NCI-H748 (cell line): Measurements from ENCODE around the gene STX7.
A peak's percentile ranks its signal among the peaks of the same experiment; 100 is the strongest.

Experiments
- DNase-seq: peaks from one replicate; lab custom pipeline; 2025; ENCODE audit not compliant: unreplicated experiment; lab: John Stamatoyannopoulos, UW

The STX7 gene

DNA sequence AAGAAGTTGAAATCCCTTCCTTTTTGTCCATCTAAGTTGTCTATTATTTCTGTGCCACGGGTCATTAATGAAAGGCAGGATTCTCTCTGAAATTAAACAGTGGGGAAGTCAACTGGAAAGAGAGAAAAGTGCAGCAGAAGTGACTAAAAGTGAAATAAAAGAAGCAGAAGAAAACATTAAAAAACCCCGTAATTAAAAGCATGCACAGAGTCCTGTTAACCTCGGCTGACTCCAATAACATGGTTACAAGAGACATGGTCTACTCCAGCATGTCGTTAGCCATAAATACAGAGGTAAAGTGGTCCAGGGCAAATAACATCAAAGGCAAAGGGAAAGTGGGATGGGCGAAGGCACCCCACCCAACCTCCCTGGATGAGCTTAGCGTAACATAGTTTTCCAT, 98.6 kb downstream of the STX7 start:
- DNase-seq, result no peak

DNA sequence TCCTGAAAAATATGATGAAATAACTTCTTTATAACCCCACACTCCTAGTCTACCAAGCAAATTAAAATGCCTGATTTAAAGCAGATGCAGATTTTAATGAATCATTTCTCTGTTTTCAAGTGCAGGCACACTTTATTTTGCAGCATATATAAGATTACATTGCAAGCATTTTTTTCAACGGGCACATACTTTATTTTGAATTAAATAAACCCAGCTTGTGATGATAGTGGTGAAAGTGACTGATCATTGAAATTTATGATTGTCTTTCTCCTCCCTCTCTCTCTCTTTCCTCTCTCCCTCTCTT, 99.5 kb downstream of the STX7 start:
- DNase-seq, result no peak

DNA sequence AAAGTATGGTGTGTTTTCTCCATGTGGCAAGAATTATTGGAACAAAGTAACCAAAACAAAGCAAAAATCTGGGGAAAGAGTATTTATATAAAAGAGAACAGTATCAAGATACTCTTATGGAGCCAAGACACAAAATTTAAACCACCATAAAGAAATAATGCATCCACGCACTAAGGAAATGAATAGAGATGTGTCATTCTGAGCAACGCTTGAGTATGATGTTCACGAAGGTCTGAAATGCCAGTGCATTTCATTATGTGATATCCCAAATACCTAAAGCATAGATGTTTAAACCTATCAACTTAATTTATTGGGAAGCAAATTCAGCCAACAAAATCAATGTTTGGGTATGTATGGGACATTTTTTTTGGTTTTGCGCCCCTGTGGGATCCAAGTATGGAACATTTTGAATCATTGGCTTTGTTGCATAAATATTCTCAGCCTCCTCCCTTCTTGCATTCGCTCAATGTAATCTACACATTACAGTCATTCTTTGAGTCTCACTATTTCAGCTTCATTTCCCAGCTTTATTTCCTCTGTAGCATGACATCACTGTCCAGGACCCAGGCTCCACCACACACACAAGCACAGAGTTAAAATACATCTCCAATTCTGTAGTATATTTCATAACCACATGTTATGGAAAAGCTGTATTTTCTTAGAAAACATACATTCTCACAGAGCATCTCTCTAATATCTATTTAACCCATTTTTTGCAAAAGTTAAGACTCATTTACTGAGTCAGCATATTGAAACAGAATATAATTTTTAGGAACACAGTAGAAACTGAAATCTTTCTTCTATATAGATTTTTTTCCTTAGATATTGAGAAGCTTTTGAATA, 100.0 kb downstream of the STX7 start:
- no peak for DNase-seq

DNA sequence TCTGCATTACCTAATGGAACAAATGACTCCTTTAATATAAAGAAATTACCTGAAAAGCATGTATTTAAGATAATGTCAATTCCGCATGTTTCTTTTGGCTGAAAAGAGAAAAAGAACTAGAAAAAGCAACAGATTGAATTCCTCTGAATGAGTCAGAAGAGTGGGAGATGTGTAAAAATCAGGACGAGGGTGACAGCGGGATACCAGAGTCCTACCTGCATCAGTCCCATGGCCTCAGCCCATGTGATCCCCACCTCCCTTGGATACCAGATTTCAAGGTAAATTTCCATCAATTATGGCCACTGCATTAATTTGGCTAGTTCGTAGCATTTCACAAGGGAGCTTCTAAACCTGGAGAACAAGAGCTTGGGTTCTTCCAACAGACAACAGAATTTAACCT, 101.6 kb downstream of the STX7 start:
- DNase-seq, result no peak

DNA sequence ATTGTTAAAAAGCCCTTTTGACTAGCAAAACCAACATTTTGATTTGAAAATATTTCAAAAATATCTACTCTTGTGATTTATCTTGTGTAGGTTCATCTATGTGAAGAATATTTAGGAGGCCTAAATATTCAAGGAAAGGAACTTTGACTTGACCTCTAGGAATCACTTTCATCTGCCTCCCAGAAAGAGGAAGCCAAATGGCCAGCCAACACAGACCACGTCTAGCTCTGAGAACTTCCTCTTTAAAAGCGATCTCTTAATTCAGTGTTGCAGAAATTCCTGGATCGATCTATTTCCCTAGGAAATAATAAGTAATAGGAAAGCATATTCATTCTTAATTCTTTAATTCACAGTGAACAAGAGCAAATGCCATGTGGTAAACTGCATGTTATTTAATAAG, 102.1 kb downstream of the STX7 start:
- no peak for DNase-seq

DNA sequence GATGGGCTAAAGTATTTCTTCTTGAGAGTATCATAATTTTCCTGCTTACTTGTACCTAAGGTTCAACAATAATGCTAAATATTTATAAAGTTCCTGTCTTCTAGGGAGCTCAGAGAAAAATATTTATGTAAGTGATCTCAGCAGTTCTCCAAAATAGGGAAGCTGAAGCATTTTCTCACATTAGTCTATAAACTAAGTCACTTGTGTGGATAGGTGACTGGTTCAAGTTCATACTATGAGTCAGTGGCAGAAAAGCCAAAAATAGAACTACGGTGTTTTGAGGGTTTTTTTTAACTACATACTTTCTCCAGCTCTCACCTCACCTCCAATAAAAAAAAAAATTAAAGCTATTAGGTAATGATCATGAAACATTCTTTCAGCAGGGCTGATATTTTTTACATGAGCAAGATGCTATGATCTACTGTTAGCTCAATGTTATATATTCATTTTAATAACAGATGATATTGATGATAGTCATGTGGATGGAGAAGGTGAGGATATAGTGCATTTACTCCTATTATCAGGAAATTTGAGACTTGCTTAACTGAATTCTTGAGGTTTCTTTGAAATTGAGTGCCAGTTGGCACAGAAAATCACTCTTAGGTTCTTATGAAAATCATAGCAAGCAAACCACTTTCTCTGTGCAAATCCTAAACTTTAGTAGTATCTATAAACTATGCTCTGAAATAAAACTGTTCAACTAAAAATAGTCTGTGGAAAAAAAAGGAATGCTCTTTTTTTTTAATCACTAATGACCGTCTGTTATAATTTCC, 107.6 kb downstream of the STX7 start:
- no peak for DNase-seq

DNA sequence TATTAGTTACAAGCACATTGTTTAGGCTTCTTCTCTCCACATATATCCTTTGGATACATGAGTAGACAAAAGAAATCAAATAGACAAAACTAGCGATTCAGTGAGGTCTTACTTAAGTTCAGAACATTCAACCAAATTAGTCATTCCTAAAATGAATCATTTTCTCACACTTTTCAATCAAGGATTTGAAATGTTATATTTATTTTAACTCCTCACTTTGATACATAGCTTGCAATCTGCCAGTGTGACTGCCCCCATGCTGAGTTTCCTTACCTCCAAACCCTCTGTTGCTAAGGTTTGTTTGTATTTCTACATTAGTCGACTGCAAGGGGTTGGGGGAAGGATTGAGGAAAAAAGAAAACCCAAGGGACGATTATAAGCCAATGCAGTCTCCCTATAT, 108.2 kb downstream of the STX7 start:
- peak; percentile 9 for DNase-seq

DNA sequence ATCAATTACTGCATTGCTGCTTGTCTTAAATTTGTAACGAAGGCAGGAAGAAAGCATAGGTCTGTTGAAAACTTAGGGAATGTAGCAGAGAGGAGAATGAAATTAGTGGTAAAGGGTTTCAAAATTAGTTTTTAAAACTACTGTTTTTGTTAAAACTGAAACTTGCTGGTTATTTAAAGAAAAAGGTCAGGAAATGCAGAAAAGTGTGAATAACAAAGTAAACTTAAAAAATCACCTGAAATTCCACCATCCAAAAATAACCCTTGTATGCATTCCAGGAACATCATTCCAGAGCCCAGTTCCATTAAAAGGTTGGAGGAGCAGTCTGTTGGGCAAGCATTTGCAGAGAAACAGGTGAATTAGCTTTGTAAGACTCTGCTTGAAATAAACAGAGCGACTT, 108.6 kb downstream of the STX7 start:
- no peak for DNase-seq

DNA sequence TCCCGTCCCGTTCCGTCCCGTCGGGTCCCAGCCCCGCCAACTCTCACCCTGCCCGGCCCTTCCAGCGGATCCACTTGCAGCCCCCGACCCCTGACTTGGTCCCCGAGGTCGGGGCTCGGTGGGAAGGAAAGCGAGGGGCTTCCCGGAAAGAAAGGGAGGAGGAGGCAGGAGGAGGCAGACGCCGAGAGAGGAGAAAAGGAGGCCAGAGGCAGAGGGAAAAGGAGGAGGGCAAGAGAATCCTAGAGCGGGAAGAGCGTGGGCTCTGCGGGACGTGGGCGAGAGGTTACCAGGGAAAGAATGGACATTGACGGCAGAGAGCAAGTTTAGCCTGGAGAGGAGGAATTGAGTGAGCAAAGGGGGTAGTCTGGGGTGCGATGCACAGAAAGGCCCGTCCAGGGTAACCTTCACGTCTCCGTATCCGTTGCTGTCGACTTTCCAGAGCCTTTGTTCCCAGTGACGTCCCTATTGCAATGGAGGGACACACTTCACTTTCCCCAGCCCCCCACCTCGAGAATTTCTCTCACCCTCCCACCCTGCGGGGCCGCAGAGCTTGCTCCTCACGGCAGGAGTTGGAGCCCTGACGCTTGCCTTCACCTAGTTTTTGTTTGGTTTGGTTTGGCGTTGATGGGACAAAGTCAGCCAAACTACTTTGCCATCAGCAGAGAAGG, 111.2 kb downstream of the STX7 start:
- DNase-seq, result peak; percentile 48

DNA sequence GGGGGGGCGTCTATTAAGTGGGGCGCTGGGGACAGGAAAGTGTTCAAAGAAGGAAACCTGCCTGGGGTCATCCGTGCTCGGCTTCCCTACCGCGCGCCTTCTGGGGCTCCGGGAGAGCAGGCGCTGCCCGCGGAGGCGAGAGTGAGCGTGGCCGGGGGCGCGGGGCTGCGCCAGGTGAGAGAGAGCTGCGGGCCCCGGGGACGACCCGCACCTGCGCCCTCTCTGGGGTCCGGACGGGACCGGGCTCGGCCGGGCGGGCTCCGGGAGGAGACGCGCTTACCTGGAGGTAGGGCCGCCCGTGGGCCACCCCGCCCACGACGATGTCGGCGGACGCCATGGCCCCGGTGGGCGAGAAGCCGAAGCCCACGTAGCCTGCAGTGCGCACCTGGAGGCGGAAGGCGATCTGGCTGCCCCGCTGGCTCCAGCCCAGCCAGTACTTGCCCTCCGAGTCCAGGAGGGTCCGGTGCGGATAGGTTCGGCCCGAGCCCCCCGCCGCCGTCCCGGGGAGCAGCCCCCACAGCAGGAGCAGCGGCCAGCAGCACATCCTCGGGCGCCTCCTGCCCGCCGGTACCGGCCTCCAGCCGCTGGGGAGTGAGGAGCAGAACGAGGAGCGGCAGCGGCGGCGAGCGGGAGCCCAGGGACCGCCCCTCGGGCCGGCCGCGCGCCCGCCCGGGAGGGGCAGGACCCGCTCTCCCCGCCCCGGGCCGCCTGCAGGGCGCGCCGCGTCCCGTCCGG, 111.9 kb downstream of the STX7 start, which contains the start of gene MOXD1:
Gene MOXD1, minus strand, starts transcription at position 593 of the 735 bp plus-strand sequence. Its CDS starts 49 bp downstream, at position 544.
- DNase-seq, result peak; percentile 67

DNA sequence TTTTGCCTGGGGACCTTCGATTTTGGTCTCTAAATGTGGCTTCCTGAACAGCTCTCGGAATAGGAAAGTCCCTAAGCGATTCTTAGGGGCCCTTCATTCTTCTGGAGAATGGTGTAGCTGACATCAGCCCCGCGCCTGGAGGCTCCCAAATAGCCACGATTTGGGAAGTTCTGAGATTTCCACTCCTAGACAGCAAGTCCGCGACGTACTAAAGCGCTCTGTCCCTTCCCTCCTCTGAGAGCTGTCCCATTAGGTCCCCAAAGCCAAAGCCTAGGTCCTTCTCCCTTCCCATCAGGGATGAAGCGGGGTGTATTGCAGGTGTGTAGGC, 112.4 kb downstream of the STX7 start:
- peak; percentile 55 for DNase-seq

DNA sequence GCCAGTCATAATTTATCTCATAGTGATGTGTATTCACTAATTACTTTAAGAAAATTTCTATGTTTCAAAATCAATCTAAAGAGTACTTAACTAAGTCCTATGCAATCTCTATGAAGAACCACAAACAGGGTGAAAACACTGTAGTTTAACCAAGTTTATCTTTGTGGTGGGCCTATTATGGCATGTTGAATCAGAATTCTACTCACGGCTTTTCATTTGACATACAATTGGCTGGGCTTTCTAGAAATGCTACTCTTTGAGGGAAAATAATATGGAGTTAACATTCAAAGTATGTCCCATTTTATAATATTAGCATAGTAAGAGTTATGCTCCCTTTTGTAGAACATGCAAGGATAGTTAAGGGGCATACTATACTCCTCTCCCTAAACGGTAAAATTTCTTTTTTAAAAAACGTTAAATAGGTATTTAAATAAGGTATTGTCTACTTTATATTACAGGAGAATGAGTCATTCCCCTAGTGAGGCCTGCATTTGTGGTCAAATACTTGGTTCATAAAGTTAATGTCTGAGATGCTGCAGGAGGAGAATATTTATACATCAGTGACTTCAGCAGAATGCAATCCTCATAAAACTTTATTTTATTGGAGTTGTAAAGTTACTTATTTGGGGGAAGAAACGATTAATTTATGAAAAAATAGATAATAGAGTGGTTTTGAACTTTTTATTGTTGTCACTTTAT, 113.4 kb downstream of the STX7 start:
- DNase-seq, result no peak
